NB4 (cell line): Measurements from ENCODE around the gene MAGEA3.
"Not testable (repeated sequence)": the region's sequence is repeated elsewhere in the genome, so short reads cannot be mapped to it uniquely, and the experiment has no call there.

Experiments
- POLR2A ChIP-seq: IDR thresholded peaks from 2 replicates; pipeline ENCODE4 v1.6.1; 2011; ENCODE audit warnings: mild to moderate bottlenecking; ENCODE audit not compliant: insufficient read length; ENCODE audit errors: extremely low read depth
- TF ChIP-seq, protein P1 (sequence below): IDR thresholded peaks from 2 replicates; pipeline ENCODE4 v1.6.1; 2011; ENCODE audit warnings: low read depth, low read length
- TF ChIP-seq, protein P2 (sequence below): IDR thresholded peaks from one replicate; pipeline ENCODE4 v1.5.1; 2012; ENCODE audit warnings: low read depth, low read length

DNA sequence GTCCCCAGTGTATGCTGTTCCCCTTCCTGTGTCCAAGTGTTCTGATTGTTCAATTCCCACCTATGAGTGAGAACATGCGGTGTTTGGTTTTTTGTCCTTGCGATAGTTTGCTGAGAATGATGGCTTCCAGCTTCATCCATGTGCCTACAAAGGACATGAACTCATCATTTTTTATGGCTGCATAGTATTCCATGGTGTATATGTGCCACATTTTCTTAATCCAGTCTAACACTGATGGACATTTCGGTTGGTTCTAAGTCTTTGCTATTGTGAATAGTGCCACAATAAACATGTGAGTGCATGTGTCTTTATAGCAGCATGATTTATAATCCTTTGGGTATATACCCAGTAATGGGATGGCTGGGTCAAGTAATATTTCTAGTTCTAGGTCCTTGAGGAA lies 23.9 kb upstream of the MAGEA3 start:
- TF ChIP-seq, protein P1, sequence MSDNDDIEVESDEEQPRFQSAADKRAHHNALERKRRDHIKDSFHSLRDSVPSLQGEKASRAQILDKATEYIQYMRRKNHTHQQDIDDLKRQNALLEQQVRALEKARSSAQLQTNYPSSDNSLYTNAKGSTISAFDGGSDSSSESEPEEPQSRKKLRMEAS = not testable (repeated sequence)
- TF ChIP-seq, protein P2, sequence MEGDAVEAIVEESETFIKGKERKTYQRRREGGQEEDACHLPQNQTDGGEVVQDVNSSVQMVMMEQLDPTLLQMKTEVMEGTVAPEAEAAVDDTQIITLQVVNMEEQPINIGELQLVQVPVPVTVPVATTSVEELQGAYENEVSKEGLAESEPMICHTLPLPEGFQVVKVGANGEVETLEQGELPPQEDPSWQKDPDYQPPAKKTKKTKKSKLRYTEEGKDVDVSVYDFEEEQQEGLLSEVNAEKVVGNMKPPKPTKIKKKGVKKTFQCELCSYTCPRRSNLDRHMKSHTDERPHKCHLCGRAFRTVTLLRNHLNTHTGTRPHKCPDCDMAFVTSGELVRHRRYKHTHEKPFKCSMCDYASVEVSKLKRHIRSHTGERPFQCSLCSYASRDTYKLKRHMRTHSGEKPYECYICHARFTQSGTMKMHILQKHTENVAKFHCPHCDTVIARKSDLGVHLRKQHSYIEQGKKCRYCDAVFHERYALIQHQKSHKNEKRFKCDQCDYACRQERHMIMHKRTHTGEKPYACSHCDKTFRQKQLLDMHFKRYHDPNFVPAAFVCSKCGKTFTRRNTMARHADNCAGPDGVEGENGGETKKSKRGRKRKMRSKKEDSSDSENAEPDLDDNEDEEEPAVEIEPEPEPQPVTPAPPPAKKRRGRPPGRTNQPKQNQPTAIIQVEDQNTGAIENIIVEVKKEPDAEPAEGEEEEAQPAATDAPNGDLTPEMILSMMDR = not testable (repeated sequence)
- not testable (repeated sequence) for TF ChIP-seq POLR2A
